Stimulated activated CD8-positive, alpha-beta memory T cell treated with anti-CD3 and anti-CD28 coated beads, Interleukin-7, amount 100 ng/mL, for 4 hours (primary cell): ENCODE data around the gene FAF2.
"Not testable (repeated sequence)": the region's sequence is repeated elsewhere in the genome, so short reads cannot be mapped to it uniquely, and the experiment has no call there.

ENCODE experiments used
- DNase-seq, 2 donors: peaks; one replicate each; pipeline ENCODE4 v3.0.0-alpha.2; 2020; ENCODE audit warnings: low read depth in 2 of 2

The FAF2 gene

DNA sequence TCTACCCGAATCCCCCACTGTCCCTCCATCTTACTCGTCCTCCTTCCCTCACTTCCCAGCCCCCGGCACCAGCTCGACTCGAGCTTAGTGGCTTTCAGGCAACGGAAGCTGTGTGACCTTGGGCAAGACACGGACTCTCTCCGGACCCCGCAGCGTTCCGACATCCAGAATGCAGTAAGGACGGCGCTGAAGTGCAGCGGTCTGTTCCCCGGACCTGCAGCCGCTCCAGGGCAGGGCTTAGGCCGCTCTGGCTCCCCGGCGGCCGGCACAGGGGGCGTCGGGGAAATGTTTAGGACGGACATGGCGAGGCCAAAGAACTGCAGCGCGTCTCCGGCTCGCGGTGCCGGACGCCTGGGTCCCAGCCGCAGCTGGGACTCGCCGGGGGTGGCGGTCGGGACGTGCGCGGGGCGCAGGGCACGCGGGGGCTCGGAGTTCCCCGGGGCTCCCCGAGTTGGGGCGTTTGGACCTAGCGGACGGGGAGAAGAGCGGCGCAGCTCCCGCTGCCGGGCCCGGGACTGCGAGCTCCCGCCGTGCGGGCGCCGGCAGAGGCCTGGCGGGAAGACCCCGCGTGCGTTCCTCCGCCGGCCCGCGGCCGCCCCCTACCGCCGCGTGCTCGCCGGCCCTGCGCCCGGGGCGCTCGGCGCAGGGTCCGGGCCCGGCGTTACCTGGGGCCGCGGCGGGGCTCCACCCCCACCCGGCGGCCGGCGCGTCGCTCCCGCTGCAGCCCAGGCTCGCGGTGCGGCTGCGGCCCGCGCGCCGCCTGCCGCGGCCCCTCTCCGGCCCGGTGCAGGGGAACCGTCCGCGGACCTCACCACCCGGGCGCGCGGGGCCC lies 94.6 kb downstream of the FAF2 start:
- DNase-seq = peak in 1 of 2 donors; percentile 24

- peak in 1 of 2 donors; percentile 65 for DNase-seq
These were observed 95.4 kb downstream of the FAF2 start for GRCh38 chr5:176543428-176544182.

- no peak for DNase-seq
These were observed 97.2 kb downstream of the FAF2 start for GRCh38 chr5:176545388-176545736.

- DNase-seq = no peak
These were observed 97.7 kb downstream of the FAF2 start for GRCh38 chr5:176545737-176546509.

DNA sequence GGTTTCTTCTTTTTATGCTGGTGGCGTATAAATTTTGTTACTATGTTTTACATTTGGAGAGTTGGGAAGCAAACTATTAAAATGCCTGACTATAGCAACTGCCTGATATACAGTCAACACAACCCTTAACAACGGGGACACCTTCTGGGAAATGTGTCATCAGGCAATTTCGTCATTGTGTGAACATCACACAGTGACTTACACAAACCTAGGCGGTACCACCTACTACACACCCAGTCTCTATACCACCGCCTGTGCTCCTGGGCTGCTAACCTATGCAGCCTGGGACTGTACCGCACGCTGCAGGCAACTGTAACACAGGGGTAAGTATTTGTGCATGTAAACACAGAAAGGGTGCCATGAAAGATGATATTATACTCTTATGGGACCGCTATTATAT lies 99.6 kb downstream of the FAF2 start:
- DNase-seq = no peak

- DNase-seq = no peak
These were observed 100.8 kb downstream of the FAF2 start, which contains the start of gene CDHR2 for GRCh38 chr5:176548967-176549444. CDHR2 (plus strand) TSS chr5:176549342; CDS start chr5:176565353, 16,011 bp downstream.

DNA sequence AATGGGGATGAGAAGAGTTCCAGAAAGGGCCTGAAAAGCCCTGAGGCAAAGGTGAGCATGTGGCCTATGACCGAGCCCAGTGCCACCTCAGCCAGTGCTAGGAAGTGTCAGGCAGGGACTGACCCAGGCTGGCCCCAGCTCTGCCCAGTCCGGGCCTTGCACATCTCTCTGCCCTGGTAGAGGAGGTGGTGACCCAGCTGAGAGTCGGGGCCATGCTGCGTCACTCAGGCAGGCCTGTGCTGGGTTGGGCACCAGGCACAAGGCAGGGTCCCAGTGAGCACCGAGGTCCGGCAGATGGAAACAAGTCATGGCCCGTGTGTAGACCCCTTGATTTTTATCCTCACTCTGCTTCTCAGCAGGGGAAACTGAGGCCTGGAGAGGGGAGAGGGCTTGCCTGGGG lies 101.7 kb downstream of the FAF2 start:
- no peak for DNase-seq

- DNase-seq = no peak
These were observed 102.2 kb downstream of the FAF2 start for GRCh38 chr5:176550275-176550831.

DNA sequence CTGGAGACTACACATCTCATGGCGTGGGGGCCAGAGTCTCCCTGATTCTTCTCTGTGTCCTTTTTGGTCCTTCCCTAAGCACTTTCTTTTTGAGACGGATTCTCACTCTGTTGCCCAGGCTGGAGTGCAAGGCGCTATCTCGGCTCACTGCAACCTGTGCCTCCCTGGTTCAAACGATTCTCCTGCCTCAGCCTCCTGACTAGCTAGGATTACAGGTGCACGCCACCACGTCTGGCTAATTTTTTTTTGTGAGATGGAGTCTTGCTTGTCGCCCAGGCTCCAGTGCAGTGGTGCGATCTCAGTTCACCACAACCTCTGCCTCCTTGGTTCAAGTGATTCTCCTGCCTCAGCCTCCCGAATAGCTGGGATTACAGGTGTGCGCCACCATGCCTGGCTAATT lies 102.8 kb downstream of the FAF2 start:
- not testable (repeated sequence) for DNase-seq

DNA sequence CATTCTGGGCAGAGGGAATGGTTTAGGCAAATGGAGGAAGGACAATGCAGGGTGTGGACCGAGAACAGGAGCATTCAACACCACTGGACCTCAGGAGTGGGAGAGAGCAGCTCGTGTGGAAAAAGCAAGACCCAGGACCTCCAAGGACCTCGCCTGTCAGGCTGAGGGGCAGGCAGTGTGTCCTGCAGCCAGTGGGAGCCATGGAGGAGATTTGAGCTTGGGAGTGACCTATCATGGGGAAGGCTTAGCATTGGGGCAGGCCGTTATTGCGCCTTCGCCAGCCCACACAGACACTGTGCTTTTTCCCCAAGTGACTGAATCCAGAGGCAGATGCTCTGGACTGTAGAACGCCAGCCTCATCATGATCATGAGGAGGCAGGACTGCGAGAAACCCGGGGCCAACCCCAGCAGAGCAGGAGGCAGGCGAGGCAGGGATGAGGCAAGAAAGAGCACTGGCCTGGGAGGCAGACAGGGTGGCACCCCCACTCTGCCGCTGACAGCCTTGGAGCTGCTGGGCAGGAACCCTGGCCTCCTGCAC lies 104.2 kb downstream of the FAF2 start:
- no peak for DNase-seq

DNA sequence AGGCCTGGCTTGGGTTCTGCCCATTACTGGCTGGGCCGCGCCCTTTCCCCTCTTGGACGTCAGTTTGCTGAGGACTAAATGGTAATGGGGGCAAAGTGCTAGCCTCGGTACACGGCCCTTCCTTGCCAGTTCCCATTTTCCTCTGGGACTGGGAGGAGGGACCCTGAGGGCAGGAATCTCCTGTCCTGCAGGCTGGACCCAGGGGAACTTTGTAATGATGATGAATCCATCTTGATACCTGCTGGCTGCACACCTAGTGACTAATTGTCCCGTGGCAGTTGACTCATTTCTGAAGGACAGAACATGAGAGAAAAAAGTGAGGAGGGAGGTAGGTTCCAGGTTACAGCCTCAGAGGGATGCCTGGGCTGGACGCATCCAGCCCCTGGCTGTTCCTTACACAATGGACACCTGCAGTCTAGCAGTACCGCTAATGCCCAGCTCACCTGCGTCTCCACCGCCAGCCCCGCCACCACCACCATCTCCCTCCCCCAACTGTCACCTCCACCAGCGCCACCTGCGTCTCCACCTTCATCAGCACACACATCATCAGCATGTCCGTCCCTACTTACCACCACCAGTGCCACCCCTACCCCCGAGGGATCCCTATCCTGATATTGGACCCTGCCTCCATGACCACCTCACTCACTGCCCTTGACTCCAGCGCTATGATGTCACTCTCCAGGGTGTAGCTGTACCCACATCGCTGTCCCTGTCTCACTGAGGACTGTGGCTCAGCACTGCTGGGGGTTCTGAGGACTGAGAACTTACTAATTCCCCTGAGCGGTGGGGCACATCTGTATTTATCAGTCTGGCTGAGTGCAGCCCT lies 105.3 kb downstream of the FAF2 start:
- no peak for DNase-seq

DNA sequence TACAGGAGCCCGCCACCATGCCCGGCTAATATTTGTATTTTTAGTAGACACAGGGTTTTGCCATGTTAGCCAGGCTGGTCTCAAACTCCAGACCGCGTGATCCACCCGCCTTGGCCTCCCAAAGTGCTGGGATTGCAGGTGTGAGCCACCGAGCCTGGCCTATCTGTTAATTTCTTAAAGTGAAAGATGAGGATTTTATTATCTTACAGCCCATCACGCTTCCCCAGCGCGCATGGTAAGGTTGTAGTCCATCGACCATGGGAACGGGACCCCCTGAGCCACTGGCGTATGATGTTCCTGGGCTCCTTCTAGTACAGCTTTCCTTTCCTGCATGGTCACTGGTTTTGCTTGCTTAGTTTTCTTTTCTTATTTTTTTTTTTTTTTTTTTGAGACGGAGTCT lies 109.7 kb downstream of the FAF2 start:
- no peak for DNase-seq
